Neural cell (in vitro differentiated cells): ENCODE data around the gene MUCL3.

Experiments used
- CTCF ChIP-seq: fragments of 450-650 bp; IDR thresholded peaks from 2 replicates; pipeline ENCODE4 v1.5.1; 2014; ENCODE audit warnings: antibody characterized with exemption, mild to moderate bottlenecking, moderate library complexity; ENCODE audit not compliant: poor library complexity, severe bottlenecking
- EP300 ChIP-seq: fragments of 450-650 bp; conservative IDR thresholded peaks from 2 replicates; pipeline ENCODE4 v1.6.1; 2014; ENCODE audit warnings: antibody characterized with exemption, mild to moderate bottlenecking, moderate library complexity; ENCODE audit not compliant: poor library complexity, severe bottlenecking
- POLR2AphosphoS5 ChIP-seq: IDR thresholded peaks from 2 replicates; pipeline ENCODE4 v1.6.1; 2012

- TF ChIP-seq CTCF (no peak), POLR2AphosphoS5 (no peak), EP300 (no peak)
Observed at GRCh38 chr6:30893666-30894065, 47.1 kb upstream of the MUCL3 start.
